NCI-H510A treated with DMSO at 0.1 percent for 48 hours (cell line): Measurements from ENCODE around the gene TAC4.
A peak's percentile ranks its signal among the peaks of the same experiment; 100 is the strongest.

Experiments used
- DNase-seq: peaks from one replicate; lab custom pipeline; 2025; lab: John Stamatoyannopoulos, UW

TAC4 gene

GRCh38 chr17:49848019-49848473, at the start of gene TAC4:
Gene TAC4 (minus strand): TSS chr17:49848069. CDS start chr17:49848017, 52 bp downstream.
- peak; percentile 33 for DNase-seq

- no peak for DNase-seq
These were observed 49.0 kb upstream of the TAC4 start for GRCh38 chr17:49896860-49897259.

GRCh38 chr17:49896222-49896621, 48.4 kb upstream of the TAC4 start:
- DNase-seq: no peak

- no peak for DNase-seq
These were observed 47.9 kb upstream of the TAC4 start for GRCh38 chr17:49895812-49896211.

GRCh38 chr17:49894761-49895160, 46.9 kb upstream of the TAC4 start:
- no peak for DNase-seq

- DNase-seq: no peak
These were observed 44.0 kb upstream of the TAC4 start for GRCh38 chr17:49891694-49892389.

GRCh38 chr17:49891271-49891670, 43.4 kb upstream of the TAC4 start:
- DNase-seq: no peak

GRCh38 chr17:49890852-49891251, 43.0 kb upstream of the TAC4 start:
- no peak for DNase-seq

GRCh38 chr17:49890077-49890821, 42.4 kb upstream of the TAC4 start:
- no peak for DNase-seq

GRCh38 chr17:49889500-49889899, 41.6 kb upstream of the TAC4 start:
- DNase-seq: no peak

- DNase-seq: no peak
These were observed 40.0 kb upstream of the TAC4 start for GRCh38 chr17:49887744-49888360.

- no peak for DNase-seq
These were observed 39.3 kb upstream of the TAC4 start for GRCh38 chr17:49887086-49887743.

GRCh38 chr17:49886036-49886435, 38.2 kb upstream of the TAC4 start:
- DNase-seq: no peak

- DNase-seq: no peak
These were observed 34.6 kb upstream of the TAC4 start for GRCh38 chr17:49882434-49882833.

- no peak for DNase-seq
These were observed 33.2 kb upstream of the TAC4 start for GRCh38 chr17:49881054-49881402.

- DNase-seq: peak; percentile 78
These were observed 32.6 kb upstream of the TAC4 start for GRCh38 chr17:49880291-49881053.

- DNase-seq: no peak
These were observed 31.3 kb upstream of the TAC4 start for GRCh38 chr17:49878931-49879904.

GRCh38 chr17:49875685-49876084, 27.8 kb upstream of the TAC4 start:
- no peak for DNase-seq

GRCh38 chr17:49874911-49875310, 27.0 kb upstream of the TAC4 start:
- DNase-seq: no peak

- DNase-seq: no peak
These were observed 26.1 kb upstream of the TAC4 start for GRCh38 chr17:49873926-49874325.

- DNase-seq: peak; percentile 98
These were observed 25.6 kb upstream of the TAC4 start for GRCh38 chr17:49873466-49873865.
